ENCODE measurements around the gene SGK1. TPM values are rescaled to one million over a fixed set of nuclear protein-coding genes. Genes with fewer than 3 reads are reported as not detected.

Gene SGK1
- polyA plus RNA-seq, 1 donor (not counting 4 experiments of a cell fraction or from before 2014, with no cell fraction given) = 156 TPM

GRCh38 chr6:134230087-134230700 lies 87.7 kb downstream of the SGK1 start:
- H3K4me1 ChIP-seq (ENCODE audit: control insufficient read depth, extremely low read depth, insufficient read depth, low read length) = no peaks in the 10 kb centered on the region
- no peaks in the 10 kb centered on the region for H3K9me1 ChIP-seq (ENCODE audit: control insufficient read depth, extremely low read depth, insufficient read depth, low read length)
- no peaks in the 10 kb centered on the region for H3K36me3 ChIP-seq (ENCODE audit: control insufficient read depth in 2 of 2, extremely low read depth in 1 of 2, insufficient read depth in 2 of 2, low read length in 2 of 2)
- H3K9me3 ChIP-seq (ENCODE audit: control insufficient read depth, low read depth, low read length) = no peaks in the 10 kb centered on the region
- H3K9ac ChIP-seq (ENCODE audit: control insufficient read depth, extremely low read depth, insufficient read depth, low read length) = no peak overlapping the region
- dilution Hi-C loops (cut with MboI; ENCODE audit: extremely low pct_ligation_motif_present, low sequenced_read_pairs) = no loop called here
- FAIRE-seq (no peak), DNase-seq (ENCODE audit: low read depth, low spot score) (no peak)
- H4K20me1 ChIP-seq (ENCODE audit: control insufficient read depth, extremely low read depth, insufficient read depth, low read length) = no peaks in the 10 kb centered on the region
- no peak overlapping the region for H2AFZ ChIP-seq (ENCODE audit: control insufficient read depth, low read length)
- no peak overlapping the region for H3K27ac ChIP-seq (ENCODE audit: control insufficient read depth, insufficient read depth, low read length)
- H3K4me3 ChIP-seq (ENCODE audit: control insufficient read depth in 2 of 3, extremely low read depth in 1 of 3, insufficient read depth in 2 of 3, low read depth in 1 of 3, low read length in 3 of 3) = no peak overlapping the region
- H3K27me3 ChIP-seq (ENCODE audit: control insufficient read depth, extremely low read depth, insufficient read depth, low read length) = no peaks in the 10 kb centered on the region
- TF ChIP-seq CTCF (optimal IDR thresholded peaks at IDR 0.05 in 1 of 3, IDR thresholded peaks at IDR 0.05 in 1 of 3, conservative IDR thresholded peaks at IDR 0.05 in 1 of 3; ENCODE audit: extremely low read depth in 1 of 3, insufficient read depth in 2 of 3, low read length in 3 of 3) = no peak
- no peak for TF ChIP-seq EZH2 (IDR thresholded peaks at IDR 0.05; ENCODE audit: low read length)
- H3K79me2 ChIP-seq (ENCODE audit: control insufficient read depth, insufficient read depth, low read length) = no peaks in the 10 kb centered on the region
- H3K4me2 ChIP-seq (ENCODE audit: control insufficient read depth, extremely low read depth, insufficient read depth, low read depth, low read length) = no peak overlapping the region

- no peaks in the 10 kb centered on the region for H4K20me1 ChIP-seq (ENCODE audit: control insufficient read depth, extremely low read depth, insufficient read depth, low read length)
- H3K27me3 ChIP-seq (ENCODE audit: control insufficient read depth, extremely low read depth, insufficient read depth, low read length) = no peaks in the 10 kb centered on the region
- FAIRE-seq = no peak
- H3K4me1 ChIP-seq (ENCODE audit: control insufficient read depth, extremely low read depth, insufficient read depth, low read length) = no peaks in the 10 kb centered on the region
- no peak overlapping the region for H2AFZ ChIP-seq (ENCODE audit: control insufficient read depth, low read length)
- no peaks in the 10 kb centered on the region for H3K79me2 ChIP-seq (ENCODE audit: control insufficient read depth, insufficient read depth, low read length)
- no peak overlapping the region for H3K27ac ChIP-seq (ENCODE audit: control insufficient read depth, insufficient read depth, low read length)
- no peaks in the 10 kb centered on the region for H3K36me3 ChIP-seq (ENCODE audit: control insufficient read depth in 2 of 2, extremely low read depth in 1 of 2, insufficient read depth in 2 of 2, low read length in 2 of 2)
- H3K9me3 ChIP-seq (ENCODE audit: control insufficient read depth, low read depth, low read length) = no peaks in the 10 kb centered on the region
- no peak for DNase-seq (ENCODE audit: low read depth, low spot score)
- TF ChIP-seq CTCF (optimal IDR thresholded peaks at IDR 0.05 in 1 of 3, IDR thresholded peaks at IDR 0.05 in 1 of 3, conservative IDR thresholded peaks at IDR 0.05 in 1 of 3; ENCODE audit: extremely low read depth in 1 of 3, insufficient read depth in 2 of 3, low read length in 3 of 3) = no peak
- TF ChIP-seq EZH2 (IDR thresholded peaks at IDR 0.05; ENCODE audit: low read length) = no peak
- dilution Hi-C loops (cut with MboI; ENCODE audit: extremely low pct_ligation_motif_present, low sequenced_read_pairs) = no loop called here
- H3K9me1 ChIP-seq (ENCODE audit: control insufficient read depth, extremely low read depth, insufficient read depth, low read length) = no peaks in the 10 kb centered on the region
- no peak overlapping the region for H3K4me3 ChIP-seq (ENCODE audit: control insufficient read depth in 2 of 3, extremely low read depth in 1 of 3, insufficient read depth in 2 of 3, low read depth in 1 of 3, low read length in 3 of 3)
- no peak overlapping the region for H3K4me2 ChIP-seq (ENCODE audit: control insufficient read depth, extremely low read depth, insufficient read depth, low read depth, low read length)
- no peak overlapping the region for H3K9ac ChIP-seq (ENCODE audit: control insufficient read depth, extremely low read depth, insufficient read depth, low read length)
Observed at GRCh38 chr6:134229520-134229919, 88.4 kb downstream of the SGK1 start.

Measured in keratinocyte (primary cell).